ENCODE data around the gene MYBPC3. TPM values are rescaled to one million over a fixed set of nuclear protein-coding genes. Genes with fewer than 3 reads are reported as not detected.

The MYBPC3 gene
- total and polyA plus RNA-seq, 10 of the 15 experiments (the other 5 are each of a cell fraction or from before 2014, with no cell fraction given) = 0.03 to 0.08 (median 0.03) TPM; not detected in 7

- intact Hi-C loops (cut with micrococcal nuclease; ENCODE audit: unreplicated experiment) = no loop called here
Measured at GRCh38 chr11:47340010-47340409, 12.5 kb downstream of the MYBPC3 start.

More at GRCh38 chr11:47340010-47340409, 12.5 kb downstream of the MYBPC3 start:
- H3K4me3 ChIP-seq = no peak overlapping the region
- whole genome bisulfite sequencing (ENCODE audit: insufficient coverage, insufficient replicate concordance, low lambda C conversion rate, missing lambda C conversion rate) = 65% methylated on average over 9 of the region's 9 CpGs
- H3K79me2 ChIP-seq (ENCODE audit: control insufficient read depth, insufficient read depth, low read length) = no peaks in the 10 kb centered on the region
- in situ Hi-C loops (cut with MboI) = no loop called here
- H3K27me3 ChIP-seq (replicated peaks in 1 of 2; ENCODE audit: control insufficient read depth in 2 of 2, insufficient read depth in 2 of 2, low read length in 1 of 2) = no peaks in the 10 kb centered on the region; a peak in 1 of 4 replicates
- RAD21 ChIA-PET (ENCODE audit: unreplicated experiment) = no interaction called here
- H3K4me1 ChIP-seq (ENCODE audit: control insufficient read depth, insufficient read depth, low read length) = no peaks in the 10 kb centered on the region
- H4K20me1 ChIP-seq (ENCODE audit: control insufficient read depth, insufficient read depth) = no peaks in the 10 kb centered on the region
- no TSS peak for BruUV-seq (replicated peaks)
- TF ChIP-seq ETV6 (conservative IDR thresholded peaks at IDR 0.05 in 1 of 2, IDR thresholded peaks at IDR 0.05 in 1 of 2; ENCODE audit: borderline replicate concordance in 1 of 2, low read depth in 1 of 2) (no peak), EGR1 (IDR thresholded peaks at IDR 0.05; ENCODE audit: borderline replicate concordance in 1 of 2, low read depth in 2 of 2, low read length in 2 of 2) (no peak), E2F8 (IDR thresholded peaks at IDR 0.05; ENCODE audit: low read depth, partially characterized antibody) (no peak), BCL3 (IDR thresholded peaks at IDR 0.05; ENCODE audit: borderline replicate concordance, insufficient read depth, low read depth, low read length, poor library complexity, severe bottlenecking) (peak; percentile 92)
- ATAC-seq (no peak), DNase-seq (ENCODE audit: low read depth, low spot score) (no peak), FAIRE-seq (no peak)
- H3K27ac ChIP-seq (ENCODE audit: control insufficient read depth, insufficient read depth) = no peak overlapping the region
- no peak overlapping the region for H3K4me2 ChIP-seq (ENCODE audit: control insufficient read depth, insufficient read depth)
- no peaks in the 10 kb centered on the region for H3K36me3 ChIP-seq (ENCODE audit: control insufficient read depth in 2 of 2, insufficient read depth in 2 of 2, low read length in 1 of 2)
- no peak overlapping the region for H3K9ac ChIP-seq (ENCODE audit: control insufficient read depth, insufficient read depth, low read length)
- SMC1A ChIA-PET (ENCODE audit: uncharacterized antibody, unreplicated experiment) = no interaction called here
- no peak overlapping the region for H2AFZ ChIP-seq (ENCODE audit: control insufficient read depth, low read depth, low read length)
- CTCF ChIA-PET = no interaction called here
- H3K9me3 ChIP-seq (replicated peaks; ENCODE audit: control insufficient read depth, insufficient read depth, low read length) = no peaks in the 10 kb centered on the region
- POLR2A ChIA-PET = interaction anchor here (0.6 kb wide), 1 partner anchor 1249 kb away, joined by 9 read pairs; no protein-coding TSS in a partner anchor

All from GM12878 (cell line).